Bronchial epithelial cell (primary cell): ENCODE data around the gene SHC3. TPM values are rescaled to one million over a fixed set of nuclear protein-coding genes. Genes with fewer than 3 reads are reported as not detected.

ENCODE experiments used
- DNase-seq: peaks from one replicate; pipeline ENCODE4 v3.0.0-alpha.2; 2010; ENCODE audit warnings: low read depth
- FAIRE-seq: peaks from 2 replicates; lab custom pipeline; 2011; peaks lifted over from hg19 to GRCh38; lab: Jason Lieb, UNC
- H3K27me3 ChIP-seq: 2 replicates; pipeline ENCODE4 v1.5.1; 2011; ENCODE audit warnings: low read length; ENCODE audit not compliant: control insufficient read depth, insufficient read depth
- H3K36me3 ChIP-seq: 2 replicates; pipeline ENCODE4 v1.5.1; 2011; ENCODE audit warnings: low read length; ENCODE audit not compliant: control insufficient read depth, insufficient read depth
- H3K4me3 ChIP-seq: 2 replicates; pipeline ENCODE4 v1.5.1; 2011; ENCODE audit warnings: mild to moderate bottlenecking, low read depth, low read length, control low read depth
- CTCF ChIP-seq: IDR thresholded peaks from 2 replicates; pipeline ENCODE4 v1.5.1; 2011; ENCODE audit warnings: mild to moderate bottlenecking, moderate library complexity, low read length, control low read depth, inconsistent platforms; ENCODE audit not compliant: insufficient read depth, severe bottlenecking
- total RNA-seq: library from RNA; depleted of rRNA; stranded (reverse); fragments of >200 nt; gene quantifications from 2 replicates; pipeline ENCODE4 v1.2.1, GENCODE V29; 2014

The SHC3 gene
- total RNA-seq, 1 donor from 2014 or later, result 0.26 TPM

- no peak for TF ChIP-seq CTCF
- DNase-seq (no peak), FAIRE-seq (no peak)
- Histone ChIP-seq H3K36me3 (no peaks in the 10 kb centered on the region), H3K4me3 (no peak overlapping the region), H3K27me3 (no peaks in the 10 kb centered on the region)
These were observed 107.0 kb downstream of the SHC3 start for GRCh38 chr9:89071591-89071990.

DNA sequence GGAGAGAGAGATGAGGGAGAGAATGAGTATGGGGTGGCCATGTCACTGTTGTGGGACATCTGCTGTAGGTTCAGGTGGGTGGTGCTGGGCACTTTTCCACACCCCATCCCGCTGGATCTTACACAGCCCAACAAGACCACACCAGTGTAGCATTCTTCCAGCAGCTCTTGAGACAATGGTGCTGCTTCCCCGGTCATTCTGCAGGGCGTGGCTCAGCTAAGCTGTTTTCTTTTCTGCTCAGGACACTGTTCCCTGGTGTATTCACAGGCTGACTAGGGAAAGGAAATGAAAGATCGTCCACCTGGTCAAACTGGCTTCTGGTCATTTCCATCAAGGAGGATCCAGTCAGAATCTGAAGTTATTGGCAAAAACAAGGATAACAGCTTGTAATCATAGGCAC lies 111.8 kb downstream of the SHC3 start:
- DNase-seq (no peak), FAIRE-seq (no peak)
- H3K36me3 ChIP-seq, result no peaks in the 10 kb centered on the region
- no peak overlapping the region for H3K4me3 ChIP-seq
- no peak for TF ChIP-seq CTCF
- no peaks in the 10 kb centered on the region for H3K27me3 ChIP-seq

- FAIRE-seq (no peak), DNase-seq (no peak)
- Histone ChIP-seq H3K4me3 (no peak overlapping the region), H3K27me3 (no peaks in the 10 kb centered on the region), H3K36me3 (no peaks in the 10 kb centered on the region)
- no peak for TF ChIP-seq CTCF
These were observed 112.7 kb downstream of the SHC3 start for GRCh38 chr9:89065921-89066320.

DNA sequence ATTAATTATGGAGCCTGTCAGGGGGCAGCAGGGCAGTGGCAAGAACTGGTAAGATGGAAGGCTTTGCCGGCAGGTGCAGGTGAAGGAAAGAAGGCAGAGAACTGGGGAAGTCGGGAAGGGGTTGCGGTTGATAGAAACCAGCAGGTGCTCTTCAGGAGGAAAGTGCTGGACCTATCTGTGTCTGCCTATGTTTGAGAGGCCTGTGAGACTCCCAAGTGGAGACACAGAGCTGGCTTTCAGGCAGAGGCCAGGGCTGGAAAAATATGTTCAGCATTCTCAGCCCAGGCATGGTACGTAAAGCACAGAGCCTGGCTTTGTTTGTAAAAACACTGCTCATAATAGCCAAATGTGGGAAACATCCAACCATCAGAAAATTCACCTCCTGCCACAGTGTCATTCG lies 117.8 kb downstream of the SHC3 start:
- H3K4me3 ChIP-seq, result no peak overlapping the region
- H3K27me3 ChIP-seq, result no peaks in the 10 kb centered on the region
- no peaks in the 10 kb centered on the region for H3K36me3 ChIP-seq
- no peak for FAIRE-seq
- TF ChIP-seq CTCF, result no peak
- no peak for DNase-seq

DNA sequence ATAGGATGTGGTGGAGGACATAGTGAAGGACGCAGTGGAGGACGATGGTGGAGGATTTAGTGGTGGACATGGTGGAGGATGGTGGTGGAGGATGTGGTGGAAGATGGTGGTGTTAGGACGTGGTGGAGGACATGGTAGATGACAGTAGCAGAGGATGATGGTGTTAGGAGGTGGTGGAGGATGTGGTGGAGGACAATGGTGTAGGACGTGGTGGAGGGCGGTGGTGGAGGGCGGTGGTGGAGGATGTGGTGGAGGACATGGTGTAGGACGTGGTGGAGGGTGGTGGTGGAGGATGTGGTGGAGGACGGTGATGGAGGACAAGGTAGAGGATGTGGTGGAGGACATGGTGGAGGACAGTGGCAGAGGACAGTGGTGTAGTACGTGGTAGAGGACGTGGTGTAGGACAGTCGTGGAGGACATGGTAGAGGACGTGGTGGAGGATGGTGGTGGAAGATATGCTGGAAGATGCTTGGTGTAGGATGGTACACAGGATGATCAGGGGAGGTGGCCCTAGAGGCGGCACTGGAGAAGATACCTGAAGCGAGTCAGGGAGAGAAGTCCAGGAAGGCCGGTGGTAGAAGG lies 118.6 kb downstream of the SHC3 start:
- DNase-seq (no peak), FAIRE-seq (no peak)
- Histone ChIP-seq H3K27me3 (no peaks in the 10 kb centered on the region), H3K36me3 (no peaks in the 10 kb centered on the region), H3K4me3 (no peak overlapping the region)
- no peak for TF ChIP-seq CTCF

- no peak for DNase-seq
- H3K27me3 ChIP-seq, result no peaks in the 10 kb centered on the region
- TF ChIP-seq CTCF, result no peak
- H3K4me3 ChIP-seq, result no peak overlapping the region
- H3K36me3 ChIP-seq, result no peaks in the 10 kb centered on the region
- FAIRE-seq, result peak; percentile 98
These were observed 119.7 kb downstream of the SHC3 start for GRCh38 chr9:89058906-89059305.
